Measurements from ENCODE around the gene PSMC4.
"Not testable (repeated sequence)": the region's sequence is repeated elsewhere in the genome, so short reads cannot be mapped to it uniquely, and the experiment has no call there.

The PSMC4 gene

GRCh38 chr19:39946532-39946931, 24.4 kb upstream of the PSMC4 start:
- no peak for DNase-seq (ENCODE audit: low read depth)

DNA sequence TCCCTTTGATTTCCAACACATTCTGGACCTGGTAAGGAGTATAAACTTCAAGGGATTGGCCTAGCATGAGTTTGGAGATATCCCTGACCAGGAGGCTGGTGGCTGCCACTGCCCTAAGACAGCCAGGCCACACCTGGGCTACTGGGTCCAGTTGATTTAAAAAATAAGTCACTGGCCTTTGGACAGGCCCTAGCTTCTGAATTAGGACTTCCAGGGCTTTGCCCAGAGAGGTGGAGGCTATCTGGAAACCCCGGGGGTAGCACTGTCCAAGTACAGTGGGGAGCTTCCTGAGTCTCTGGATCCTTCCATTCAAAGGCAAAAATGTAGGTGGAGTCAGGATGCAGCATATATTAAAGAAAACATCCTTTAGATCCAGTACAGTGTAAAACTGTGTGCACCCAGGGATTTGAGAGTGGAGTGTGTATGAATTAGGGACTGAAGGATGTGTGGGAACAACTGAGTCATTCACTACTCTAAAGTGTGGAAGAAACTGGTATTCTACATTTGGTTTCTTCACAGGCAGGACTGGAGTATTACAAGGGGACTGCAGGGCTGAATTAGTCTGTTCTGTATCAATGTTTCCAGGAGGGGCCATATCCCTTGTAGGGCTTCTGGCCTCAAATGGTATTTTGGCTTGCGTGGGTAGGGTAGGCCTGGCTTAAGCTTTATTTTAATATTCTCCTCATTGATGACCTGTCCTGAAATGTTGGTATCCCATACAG, 21.8 kb upstream of the PSMC4 start:
- no peak for DNase-seq (ENCODE audit: low read depth)

GRCh38 chr19:39951065-39951650, 19.8 kb upstream of the PSMC4 start:
- DNase-seq (ENCODE audit: low read depth): no peak

- no peak for DNase-seq (ENCODE audit: low read depth)
These were observed 19.3 kb upstream of the PSMC4 start for GRCh38 chr19:39951686-39952085.

DNA sequence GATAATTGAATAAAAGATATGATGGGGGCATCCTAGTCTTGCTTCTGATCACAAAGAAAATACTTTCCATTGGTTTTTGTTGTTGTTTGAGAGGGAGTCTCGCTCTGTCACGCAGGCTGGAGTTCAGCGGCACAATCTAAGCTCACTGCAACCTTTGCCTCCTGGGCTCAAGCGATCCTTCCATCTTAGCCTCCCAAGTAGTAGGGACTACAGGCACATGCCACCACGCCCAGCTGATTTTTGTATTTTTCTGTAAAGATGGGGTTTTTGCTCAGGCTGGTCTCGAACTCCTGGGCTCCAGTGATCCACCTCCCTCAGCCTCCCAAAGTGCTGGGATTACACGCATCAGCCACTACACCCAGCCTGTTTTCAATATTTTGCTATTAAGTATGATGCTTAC, 17.1 kb upstream of the PSMC4 start:
- no peak for DNase-seq (ENCODE audit: low read depth)

DNA sequence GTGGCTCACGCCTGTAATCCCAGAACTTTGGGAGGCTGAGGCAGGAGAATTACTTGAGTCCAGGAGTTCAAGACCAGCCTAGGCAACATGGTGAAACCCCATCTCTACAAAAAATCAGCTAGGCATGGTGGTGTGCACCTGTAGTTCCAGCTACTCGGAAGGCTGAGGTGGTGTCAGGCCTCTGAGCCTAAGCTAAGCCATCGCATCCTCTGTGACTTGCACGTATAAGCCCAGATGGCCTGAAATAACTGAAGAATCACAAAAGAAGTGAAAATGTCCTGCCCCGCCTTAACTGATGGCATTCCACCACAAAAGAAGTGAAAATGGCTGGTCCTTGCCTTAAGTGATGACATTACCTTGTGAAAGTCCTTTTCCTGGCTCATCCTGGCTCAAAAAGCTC, 13.1 kb upstream of the PSMC4 start:
- not testable (repeated sequence) for DNase-seq (ENCODE audit: low read depth)

DNA sequence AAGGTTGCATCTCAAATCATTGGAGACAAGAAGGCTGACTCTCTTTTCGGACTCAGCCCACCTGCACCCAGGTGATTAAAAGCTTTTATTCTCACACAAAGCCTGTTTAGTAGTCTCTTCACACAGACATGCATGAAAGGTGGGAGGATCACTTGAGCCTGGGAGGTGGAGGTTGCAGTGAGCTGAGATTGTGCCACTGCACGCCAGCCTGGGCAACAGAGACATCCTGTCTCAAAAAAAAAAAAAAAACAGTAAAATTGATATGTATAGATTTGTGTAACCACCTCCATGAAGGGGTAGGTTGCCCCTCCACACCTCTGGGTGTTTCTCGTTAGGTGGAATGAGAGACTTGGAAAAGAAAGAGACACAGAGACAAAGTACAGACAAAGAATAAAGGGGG, 12.0 kb upstream of the PSMC4 start:
- DNase-seq (ENCODE audit: low read depth): not testable (repeated sequence)

DNA sequence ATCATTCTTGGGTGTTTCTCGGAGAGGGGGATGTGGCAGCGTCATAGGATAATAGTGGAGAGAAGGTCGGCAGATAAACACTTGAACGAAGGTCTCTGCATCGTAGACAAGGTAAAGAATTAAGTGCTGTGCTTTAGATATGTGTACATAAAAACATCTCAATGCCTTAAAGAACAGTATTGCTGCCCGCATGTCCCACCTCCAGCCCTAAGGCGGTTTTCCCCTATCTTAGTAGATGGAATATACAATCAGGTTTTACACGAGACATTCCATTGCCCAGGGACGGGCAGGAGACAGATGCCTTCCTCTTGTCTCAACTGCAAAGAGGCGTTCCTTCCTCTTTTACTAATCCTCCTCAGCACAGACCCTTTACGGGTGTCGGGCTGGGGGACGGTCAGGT, 11.6 kb upstream of the PSMC4 start:
- not testable (repeated sequence) for DNase-seq (ENCODE audit: low read depth)

GRCh38 chr19:39963898-39964297, 7.1 kb upstream of the PSMC4 start:
- no peak for DNase-seq (ENCODE audit: low read depth)

DNA sequence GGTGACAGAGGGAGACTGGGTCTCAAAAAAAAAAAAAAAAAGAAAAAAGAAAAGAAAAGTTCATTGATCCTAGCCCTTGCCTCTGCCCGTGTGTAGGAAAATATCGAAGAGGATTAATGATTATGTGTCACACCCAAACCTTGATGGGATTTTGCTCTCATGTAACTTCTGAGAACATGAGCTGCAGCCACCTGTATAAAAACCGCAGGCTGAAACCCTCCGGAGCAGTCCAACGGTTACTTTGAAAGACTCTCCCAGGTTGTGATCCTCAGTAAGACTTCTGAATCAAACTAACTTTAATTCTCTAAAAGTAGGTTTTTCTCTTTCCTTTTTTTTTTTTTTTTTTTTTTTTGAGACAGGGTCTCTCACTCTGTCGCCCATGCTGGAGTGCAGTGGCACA, 4.3 kb upstream of the PSMC4 start:
- no peak for DNase-seq (ENCODE audit: low read depth)

GRCh38 chr19:39967561-39967960, 3.4 kb upstream of the PSMC4 start:
- no peak for DNase-seq (ENCODE audit: low read depth)

GRCh38 chr19:39968789-39969188, 2.2 kb upstream of the PSMC4 start:
- DNase-seq (ENCODE audit: low read depth): no peak

DNA sequence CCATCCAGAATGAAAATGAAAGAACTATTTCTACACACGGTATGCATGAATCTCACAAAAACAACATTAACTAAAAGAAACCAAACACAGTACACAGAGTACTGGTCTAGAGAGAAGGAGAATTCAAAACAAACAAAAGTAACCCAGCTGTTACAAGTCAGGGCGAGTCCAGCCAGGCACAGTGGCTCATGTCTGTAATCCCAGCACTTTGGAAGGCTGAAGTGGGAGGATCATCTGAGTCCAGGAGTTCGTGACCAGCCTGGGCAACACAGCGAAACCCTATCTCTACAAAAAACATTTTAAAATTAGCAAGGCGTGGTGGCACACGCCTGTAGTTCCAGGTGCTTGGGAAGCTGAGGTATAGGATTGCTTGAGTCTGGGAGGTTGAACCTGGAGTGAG, 1.7 kb upstream of the PSMC4 start:
- no peak for DNase-seq (ENCODE audit: low read depth)

DNA sequence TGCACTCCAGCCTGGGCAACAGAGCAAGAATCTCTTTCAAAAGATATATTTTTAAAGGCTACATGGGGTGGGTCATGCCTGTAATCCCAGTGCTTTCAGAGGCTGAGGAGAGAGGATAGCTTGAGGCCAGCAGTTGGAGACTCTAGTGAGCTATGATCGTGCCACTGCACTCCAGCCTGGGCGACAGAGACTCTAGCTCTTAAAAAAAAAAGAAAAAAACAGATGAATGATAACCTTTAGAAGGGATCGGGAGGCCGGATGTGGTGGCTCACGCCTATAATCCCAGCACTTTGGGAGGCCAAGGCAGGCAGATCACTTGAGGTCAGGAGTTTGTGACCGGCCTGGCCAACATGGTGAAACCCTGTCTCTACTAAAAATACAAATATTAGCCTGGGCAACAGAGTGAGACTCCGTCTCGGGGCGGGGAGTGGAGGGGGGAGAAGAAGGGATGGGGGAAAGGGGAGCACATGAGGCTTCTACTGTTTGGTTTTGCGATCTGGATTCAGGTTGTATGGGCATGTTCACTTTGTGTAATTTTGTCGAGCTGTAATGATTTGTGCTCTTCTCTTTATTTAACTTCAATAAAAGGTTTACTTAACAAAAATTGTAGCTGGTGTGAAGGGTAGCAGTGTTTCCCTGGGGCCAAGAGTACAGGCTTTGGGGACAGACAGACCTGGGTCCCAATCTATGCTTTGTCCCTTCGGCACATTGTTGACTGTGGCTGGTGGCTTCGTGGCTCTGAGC, 1.1 kb upstream of the PSMC4 start:
- no peak for DNase-seq (ENCODE audit: low read depth)

DNA sequence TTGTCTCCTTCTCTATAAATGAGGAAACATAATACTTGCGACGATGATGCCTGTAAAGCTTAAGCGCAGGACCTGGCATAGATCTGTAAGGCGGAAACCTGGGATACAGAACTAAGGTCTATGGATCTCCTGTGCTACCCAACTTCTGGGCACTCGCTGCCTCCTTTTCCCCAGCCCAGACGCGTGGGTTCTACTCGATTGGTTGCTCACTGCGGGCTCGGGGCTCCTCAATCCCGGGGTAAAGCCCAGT, 615 bp upstream of the PSMC4 start:
- no peak for DNase-seq (ENCODE audit: low read depth)

GRCh38 chr19:39971380-39972035, 543 bp downstream of the PSMC4 start:
- no peak for DNase-seq (ENCODE audit: low read depth)

- DNase-seq (ENCODE audit: low read depth): no peak
These were observed 3.6 kb downstream of the PSMC4 start for GRCh38 chr19:39974377-39975155.

GRCh38 chr19:39982883-39983282, 11.9 kb downstream of the PSMC4 start:
- no peak for DNase-seq (ENCODE audit: low read depth)

DNA sequence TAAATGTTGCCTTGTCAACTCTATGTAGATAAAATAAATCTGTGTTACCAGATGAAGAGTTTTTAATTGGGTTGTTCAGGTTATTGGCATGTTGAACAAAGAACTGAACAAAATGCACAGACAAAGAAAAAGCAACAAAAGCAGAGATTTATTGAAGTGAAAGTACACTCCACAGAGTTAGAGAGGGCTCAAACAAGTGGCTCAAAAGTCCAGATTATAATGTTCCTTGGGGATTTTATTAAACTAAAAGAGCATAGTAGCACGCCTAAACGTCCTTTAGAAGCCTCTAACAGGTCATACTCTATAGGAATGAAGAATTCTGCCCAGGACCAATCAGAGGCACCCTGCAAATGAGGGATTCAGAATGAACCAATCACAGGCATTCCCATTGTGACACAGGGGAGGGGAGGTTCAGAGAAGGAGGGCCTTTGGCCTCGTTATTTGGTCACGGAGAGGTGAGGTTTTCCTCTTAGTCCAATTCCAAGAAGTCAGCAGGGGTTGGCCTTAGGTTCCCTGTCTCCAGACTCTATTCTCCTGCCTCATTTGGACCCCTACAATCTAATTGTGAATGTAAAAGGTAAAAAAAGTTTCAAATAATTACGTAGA, 12.8 kb downstream of the PSMC4 start:
- DNase-seq (ENCODE audit: low read depth): no peak

DNA sequence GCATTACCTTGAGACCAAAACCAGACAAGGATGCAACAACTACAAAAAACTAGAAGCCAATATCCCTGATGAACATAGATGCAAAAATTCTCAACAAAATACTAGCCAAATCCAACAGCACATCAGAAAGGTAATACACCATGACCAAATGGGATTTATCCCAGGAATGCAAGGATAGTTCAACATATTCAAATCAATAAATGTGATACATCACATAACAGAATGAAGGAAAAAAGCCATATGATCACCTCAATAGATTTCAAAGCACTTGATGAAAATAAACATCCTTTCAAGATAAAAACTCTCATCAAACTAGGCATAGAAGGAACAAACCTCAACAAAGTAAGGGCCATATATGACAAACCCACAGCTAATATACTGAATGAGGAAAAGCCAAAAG, 15.7 kb downstream of the PSMC4 start:
- DNase-seq (ENCODE audit: low read depth): no peak

DNA sequence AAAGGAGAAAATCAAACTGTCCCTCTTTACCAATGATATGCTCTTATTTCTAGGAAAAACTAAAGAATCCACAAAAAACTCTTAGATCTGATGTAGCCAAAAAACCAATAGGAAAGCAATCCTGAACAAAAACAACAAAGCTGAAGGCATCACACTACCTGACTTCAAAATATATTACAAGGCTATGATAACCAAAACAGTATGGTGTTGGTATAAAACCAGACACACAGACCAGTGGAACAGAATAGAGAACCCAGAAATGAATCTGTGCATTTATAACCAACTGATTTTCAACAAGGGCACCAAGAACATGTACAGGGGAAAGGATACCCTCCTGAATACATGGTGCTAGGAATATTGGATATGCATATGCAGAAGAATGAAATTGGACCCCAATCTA, 16.2 kb downstream of the PSMC4 start:
- DNase-seq (ENCODE audit: low read depth): no peak

GRCh38 chr19:39987596-39987995, 16.6 kb downstream of the PSMC4 start:
- DNase-seq (ENCODE audit: low read depth): no peak

Data from T-helper 22 cell (primary cell).